Fibroblast of mammary gland (primary cell): ENCODE results near the gene ENTPD7.

Experiments
- DNase-seq: peaks from one replicate; pipeline ENCODE4 v3.0.0-alpha.2; 2010; ENCODE audit warnings: low read depth
- H3K4me3 ChIP-seq: 2 replicates; pipeline ENCODE4 v1.5.1; 2011; ENCODE audit warnings: low read depth, mild to moderate bottlenecking, low read length, moderate library complexity; ENCODE audit not compliant: control insufficient read depth
- TF ChIP-seq, protein P1 (sequence below): conservative IDR thresholded peaks from 2 replicates; pipeline ENCODE4 v1.5.1; 2011; ENCODE audit warnings: low read depth, low read length, inconsistent platforms; ENCODE audit not compliant: control insufficient read depth, insufficient read depth

The ENTPD7 gene

DNA sequence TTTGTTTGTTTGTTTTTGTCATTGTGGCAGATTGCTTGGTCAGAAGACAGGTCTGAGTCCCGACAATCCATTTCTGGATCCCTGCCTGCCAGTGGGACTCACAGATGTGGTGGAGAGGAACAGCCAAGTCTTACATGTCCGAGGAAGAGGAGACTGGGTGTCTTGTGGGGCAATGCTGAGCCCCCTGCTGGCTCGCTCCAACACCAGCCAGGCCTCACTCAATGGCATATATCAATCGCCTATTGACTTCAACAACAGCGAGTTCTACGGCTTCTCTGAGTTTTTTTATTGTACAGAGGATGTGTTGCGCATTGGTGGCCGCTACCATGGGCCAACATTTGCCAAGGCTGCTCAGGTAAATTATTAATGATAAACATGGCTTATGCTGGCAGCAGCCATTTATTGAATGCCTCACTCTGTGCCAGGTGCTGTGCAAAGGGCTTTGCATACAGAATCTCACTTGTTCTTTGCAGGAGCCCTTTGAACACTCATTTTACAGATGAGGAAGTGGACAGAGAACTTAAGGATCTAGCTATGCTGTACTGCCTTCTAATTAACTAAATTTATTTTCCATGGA lies 39.3 kb downstream of the ENTPD7 start:
- DNase-seq, result no peak
- no peak overlapping the region for H3K4me3 ChIP-seq
- TF ChIP-seq, protein P1, sequence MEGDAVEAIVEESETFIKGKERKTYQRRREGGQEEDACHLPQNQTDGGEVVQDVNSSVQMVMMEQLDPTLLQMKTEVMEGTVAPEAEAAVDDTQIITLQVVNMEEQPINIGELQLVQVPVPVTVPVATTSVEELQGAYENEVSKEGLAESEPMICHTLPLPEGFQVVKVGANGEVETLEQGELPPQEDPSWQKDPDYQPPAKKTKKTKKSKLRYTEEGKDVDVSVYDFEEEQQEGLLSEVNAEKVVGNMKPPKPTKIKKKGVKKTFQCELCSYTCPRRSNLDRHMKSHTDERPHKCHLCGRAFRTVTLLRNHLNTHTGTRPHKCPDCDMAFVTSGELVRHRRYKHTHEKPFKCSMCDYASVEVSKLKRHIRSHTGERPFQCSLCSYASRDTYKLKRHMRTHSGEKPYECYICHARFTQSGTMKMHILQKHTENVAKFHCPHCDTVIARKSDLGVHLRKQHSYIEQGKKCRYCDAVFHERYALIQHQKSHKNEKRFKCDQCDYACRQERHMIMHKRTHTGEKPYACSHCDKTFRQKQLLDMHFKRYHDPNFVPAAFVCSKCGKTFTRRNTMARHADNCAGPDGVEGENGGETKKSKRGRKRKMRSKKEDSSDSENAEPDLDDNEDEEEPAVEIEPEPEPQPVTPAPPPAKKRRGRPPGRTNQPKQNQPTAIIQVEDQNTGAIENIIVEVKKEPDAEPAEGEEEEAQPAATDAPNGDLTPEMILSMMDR, result no peak

DNA sequence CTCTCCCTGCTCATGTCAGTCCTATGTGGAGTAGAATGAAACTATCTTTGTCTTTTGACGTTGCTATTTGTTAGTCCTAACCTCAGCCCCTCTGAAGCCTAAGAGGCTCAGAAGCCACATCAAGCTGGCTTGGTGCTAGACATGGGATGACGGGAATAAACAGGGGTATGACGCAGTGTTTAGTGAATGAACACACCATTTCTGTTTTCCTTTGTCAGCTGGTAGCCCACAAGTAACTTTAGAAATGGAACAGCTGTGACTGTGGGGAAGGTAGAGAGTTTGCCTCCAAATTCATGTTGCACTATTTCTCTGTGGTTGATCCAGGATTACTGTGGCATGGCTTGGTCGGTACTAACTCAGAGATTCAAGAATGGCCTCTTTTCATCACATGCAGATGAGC lies 41.3 kb downstream of the ENTPD7 start:
- H3K4me3 ChIP-seq, result no peak overlapping the region
- no peak for DNase-seq
- TF ChIP-seq, protein P1, result no peak

DNA sequence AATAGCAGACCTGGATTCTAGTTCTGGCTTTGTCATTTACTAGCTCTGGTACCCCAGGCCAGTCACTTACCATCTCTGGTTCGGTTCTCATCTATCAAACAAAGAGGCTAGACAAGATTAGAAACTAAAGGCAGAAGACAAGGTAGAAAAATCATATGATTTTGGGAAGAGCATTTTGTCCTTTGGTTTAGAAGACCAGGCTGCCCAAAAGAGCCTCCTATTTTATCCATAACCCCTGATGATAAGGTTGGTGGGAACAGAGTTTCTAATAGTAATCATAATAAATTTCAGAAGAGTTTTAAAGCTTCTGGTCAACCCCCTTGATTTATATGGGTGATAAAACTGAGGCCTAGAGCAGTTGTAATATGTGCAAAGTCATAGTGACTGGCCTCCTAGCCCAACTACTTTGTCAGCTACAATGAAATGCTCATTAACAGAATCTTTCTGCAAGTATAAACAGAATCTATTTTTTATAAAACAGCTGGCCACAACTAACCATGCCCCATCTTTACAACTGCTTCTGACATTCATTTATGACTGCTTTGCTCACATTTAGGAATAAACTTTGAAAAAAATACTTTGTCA lies 49.2 kb downstream of the ENTPD7 start:
- DNase-seq, result no peak
- TF ChIP-seq, protein P1, result no peak
- H3K4me3 ChIP-seq, result no peak overlapping the region

DNA sequence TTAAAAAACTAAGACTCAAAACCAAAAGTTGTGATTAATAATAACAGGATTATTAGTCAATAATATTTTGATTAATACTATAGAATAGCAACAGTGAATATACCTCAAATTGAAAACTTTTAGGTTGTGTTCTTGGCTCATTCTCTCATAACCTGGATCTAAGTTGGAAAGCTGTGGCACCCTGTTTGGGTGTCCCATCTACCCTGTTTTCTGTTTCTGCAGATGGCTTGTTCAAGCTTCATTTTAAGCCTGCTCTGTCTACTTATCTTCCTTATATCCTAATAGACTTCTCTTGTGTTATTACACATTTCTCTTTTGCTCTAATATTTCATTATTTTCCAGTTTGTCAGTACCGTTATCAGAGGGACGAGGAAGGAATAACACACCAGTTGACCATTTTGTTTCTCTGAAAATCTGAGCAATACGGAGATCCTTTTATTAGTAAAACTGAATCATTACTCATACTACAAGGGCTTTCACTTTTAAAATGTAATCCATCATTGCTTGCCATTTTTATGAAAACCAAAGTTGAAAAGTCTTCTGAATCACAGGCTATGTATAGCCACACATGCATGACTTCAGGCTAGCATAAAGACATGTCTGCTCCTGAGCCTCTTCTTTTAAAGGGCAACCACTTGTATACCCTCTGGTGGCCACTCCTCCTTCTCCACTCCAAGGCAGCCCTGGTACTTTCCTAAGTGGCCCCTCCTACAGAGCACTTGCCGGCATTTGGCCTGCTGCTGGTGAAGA lies 50.3 kb downstream of the ENTPD7 start:
- peak; percentile 67 for DNase-seq
- no peak overlapping the region for H3K4me3 ChIP-seq
- TF ChIP-seq, protein P1, result peak; percentile 7

DNA sequence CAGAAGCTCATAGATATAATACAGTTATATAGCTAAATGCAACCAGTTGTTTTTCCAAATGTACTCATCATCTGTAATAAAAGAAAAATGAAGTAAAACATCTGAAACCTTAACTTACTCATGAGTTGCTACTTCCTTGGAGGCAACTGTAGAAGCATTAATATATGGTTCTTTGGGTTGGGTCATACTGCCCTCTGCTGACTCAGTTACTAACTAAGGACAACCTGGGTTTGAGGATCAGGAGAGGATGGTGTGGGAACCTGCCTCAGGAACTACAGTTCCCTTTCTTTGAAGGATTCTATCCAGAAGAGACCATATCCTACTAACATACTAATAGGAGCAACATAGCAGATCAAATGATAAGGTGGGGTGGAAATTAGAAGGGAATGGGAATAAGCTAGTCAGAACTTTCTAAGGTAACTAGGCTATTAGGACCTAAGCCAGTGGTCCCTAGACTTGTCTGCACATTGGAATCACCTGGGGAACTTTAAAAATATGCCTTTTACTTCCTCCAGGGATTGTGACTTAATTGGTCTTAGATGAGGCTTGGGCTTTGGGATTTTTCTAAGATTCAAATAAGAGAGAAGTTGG lies 51.9 kb downstream of the ENTPD7 start:
- TF ChIP-seq, protein P1, result peak; percentile 72
- H3K4me3 ChIP-seq, result no peak overlapping the region
- peak; percentile 81 for DNase-seq

DNA sequence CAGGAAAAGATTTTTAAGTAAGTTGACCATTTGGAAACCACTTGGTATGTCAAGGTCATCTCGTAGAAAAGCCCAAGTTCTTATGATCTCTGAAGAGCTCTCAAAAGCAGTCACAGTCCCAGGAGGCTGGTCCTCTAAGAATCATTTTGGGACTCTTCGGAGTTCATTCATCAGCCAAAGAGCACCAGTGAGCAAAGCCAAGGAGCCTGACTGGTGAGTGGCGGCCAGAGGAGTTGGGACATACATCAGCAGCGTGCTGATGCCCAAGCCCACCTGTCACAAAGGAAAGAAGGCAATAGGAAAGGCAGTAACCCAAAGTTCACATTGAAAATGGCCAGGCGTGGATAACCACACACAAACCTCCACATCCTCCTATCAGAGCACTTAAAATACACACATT lies 55.1 kb downstream of the ENTPD7 start:
- H3K4me3 ChIP-seq, result no peak overlapping the region
- TF ChIP-seq, protein P1, result no peak
- DNase-seq, result no peak
